HG03108 (cell line): ENCODE results near the gene ECSCR.
"Not testable (repeated sequence)": the region's sequence is repeated elsewhere in the genome, so short reads cannot be mapped to it uniquely, and the experiment has no call there.

ENCODE experiments used
- ATAC-seq: cut with Tn5 transposase; IDR thresholded peaks from one replicate; pipeline ENCODE4 v1.9.1; 2021; ENCODE audit warnings: moderate library complexity; ENCODE audit not compliant: unreplicated experiment

Gene ECSCR

DNA sequence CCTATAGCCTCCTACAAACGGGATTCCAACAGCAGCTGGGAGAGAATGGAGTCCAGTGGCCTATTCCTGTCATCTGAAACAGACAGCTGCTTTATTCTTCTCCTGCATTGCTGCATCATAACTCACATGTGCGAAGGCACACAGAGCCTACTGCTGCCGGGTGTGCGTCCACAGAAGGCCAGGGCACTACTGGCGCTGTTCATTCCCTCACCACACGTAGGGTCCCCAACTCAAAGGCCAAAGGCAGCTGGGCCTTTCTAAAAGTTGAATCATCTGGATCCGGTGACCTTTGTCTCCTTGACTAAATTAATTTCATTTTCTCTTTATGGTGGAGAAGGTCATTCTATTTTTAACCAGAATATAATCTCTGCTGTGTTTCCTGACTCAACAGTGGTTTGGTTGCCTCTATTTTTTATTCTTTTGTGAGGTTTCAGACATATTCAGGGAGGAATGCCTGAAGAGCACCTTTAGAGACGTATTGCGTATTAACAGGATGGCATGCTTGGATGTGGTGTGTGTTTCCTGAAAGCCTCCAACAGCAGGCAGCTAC, 47.9 kb downstream of the ECSCR start:
- no peak for ATAC-seq

DNA sequence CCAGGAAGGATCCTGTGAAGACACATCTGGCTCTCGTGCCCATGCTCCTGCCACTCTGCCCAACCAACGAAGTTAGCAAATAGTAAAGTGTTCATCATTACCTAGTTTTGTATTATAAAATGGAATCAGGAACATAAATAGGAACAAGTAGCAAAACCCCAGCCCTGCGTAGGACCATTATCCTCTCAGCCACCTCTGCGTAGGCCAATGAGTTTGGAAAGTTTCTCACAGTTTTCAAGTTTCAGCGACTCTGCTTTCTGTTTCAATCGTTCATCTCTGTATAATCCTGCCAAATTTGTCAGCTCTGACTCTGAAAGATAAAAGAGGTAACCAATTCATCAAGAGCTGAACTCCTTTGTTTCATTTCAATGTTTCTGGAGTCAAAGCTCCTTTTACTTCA, 48.6 kb downstream of the ECSCR start:
- ATAC-seq, result no peak

DNA sequence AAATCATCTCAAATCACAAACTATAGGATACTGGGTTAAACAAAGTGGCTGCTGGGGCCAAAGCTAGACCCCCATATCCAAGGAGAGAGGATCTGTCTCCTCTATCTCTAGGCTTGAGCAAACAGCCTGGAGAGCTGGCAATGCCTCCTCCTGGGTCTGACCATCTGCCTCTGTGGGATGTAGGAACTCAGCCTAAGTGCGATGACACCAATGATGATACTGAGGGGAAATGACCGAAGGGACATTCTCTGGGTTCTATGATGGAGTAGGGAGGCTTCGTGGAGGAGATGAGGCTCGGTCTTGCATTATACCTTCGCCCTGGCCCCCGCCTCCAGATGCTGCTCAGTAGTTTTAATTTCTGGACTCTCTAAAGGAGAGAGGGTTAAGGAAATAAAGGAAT, 49.4 kb downstream of the ECSCR start:
- no peak for ATAC-seq

DNA sequence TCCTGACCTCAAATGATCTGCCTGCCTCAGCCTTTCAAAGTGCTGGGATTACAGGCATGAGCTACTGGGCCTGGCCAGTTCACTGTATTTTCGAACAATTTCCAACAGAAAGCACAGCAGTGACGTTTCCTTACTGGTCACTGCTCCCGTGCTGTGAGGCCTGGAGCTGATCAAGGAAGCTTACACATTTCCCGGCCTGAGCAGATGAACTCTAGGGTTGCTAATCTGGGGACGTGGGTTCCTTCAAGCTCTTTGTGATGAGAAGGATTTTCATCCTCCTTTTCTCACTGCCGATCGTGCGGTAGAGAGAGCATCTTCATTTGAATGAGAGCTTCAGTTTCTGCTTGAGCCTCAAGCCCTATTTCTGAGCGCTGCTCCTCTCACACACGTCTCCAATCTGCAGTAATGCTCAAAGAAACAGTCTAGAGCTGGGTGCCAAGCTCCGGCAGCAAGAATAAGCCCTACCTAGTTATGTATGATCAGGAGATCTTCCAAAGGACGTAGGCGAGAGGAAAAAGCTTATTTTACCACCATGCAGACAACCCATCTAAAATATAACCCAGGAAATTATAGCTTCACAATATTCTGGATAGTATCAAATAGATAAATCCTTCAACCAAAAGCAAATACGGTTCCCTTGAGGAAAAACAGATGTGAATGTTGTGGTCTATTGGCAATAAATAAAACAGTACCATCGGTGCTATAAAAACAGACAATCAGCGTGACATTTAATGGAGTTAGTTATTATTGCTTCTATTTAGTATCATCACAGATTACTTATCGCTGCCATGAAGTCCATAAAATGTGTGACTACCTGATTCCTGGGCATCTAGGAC, 51.3 kb downstream of the ECSCR start:
- no peak for ATAC-seq

DNA sequence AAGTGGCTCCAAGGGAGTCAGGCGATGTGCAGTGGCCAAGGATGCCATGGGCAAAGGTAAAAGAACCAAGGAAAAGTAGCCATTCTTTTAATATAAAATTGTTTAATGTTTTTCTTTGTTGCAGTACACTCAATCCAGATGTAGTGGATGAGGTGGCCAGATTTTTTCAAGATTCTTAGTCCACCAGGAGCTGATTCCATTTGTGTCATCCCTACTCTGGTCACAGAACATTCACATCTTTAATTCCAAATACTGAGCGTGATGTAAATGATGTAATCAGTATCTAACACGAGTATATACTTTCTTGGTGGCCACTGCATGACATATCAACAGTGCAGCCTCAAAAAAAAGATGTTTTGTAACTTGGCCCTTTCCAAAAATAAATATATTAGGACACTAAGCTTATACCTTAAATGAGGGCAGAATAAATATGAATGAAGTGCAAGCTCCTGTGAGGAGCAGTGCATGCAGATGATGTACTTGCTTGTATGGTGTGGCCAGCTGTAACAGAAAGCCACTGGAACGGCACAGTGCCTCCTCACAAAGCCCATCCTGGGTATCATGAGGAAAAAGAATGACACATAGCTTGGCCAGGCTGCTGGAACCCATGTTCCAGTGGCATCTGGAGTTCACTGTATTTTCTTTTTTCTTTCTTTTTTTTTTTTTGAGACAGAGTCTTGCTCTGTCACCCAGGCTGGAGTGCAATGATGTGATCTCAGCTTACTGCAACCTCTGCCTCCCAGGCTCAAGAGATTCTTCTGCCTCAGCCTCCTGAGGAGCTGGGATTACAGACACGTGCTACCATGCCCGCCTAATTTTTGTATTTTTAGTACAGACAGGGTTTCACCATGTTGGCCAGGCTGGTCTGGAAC, 52.2 kb downstream of the ECSCR start:
- no peak for ATAC-seq

DNA sequence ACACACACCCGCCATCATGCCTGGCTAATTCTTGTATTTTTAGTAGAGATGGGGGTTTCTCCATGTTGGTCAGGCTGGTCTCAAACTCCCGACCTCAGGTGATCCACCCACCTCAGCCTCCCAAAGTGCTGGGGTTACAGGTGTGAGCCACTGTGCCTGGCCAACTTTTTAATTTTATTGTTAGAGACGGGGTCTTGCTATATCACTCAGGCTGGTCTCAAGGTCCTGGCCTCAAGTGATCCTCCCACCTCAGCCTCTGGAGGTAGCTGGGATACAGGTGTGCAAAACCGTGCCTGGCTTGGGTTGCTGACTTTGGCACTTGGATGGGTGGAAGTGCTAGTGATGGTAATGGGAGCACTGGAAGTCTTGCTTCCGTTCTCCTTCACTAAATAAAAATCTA, 53.4 kb downstream of the ECSCR start:
- not testable (repeated sequence) for ATAC-seq

DNA sequence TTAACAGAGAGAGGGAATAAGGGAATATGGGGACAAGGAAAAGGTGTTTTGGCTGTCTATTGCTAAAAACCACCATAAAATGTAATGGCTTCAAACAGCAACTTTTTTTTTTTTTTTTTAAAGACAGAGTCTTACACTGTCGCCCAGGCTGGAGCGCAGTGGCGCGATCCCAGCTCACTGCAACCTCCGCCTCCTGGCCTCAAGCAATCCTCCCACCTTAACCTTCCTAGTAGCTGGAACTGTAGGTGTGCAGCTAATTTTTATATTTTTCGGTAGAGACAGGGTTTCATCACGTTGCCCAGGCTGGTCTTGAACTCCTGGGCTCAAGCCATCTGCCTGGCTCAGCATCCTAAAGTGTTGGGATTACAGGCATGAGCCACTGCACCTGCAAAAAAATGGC, 54.4 kb downstream of the ECSCR start:
- ATAC-seq, result no peak

DNA sequence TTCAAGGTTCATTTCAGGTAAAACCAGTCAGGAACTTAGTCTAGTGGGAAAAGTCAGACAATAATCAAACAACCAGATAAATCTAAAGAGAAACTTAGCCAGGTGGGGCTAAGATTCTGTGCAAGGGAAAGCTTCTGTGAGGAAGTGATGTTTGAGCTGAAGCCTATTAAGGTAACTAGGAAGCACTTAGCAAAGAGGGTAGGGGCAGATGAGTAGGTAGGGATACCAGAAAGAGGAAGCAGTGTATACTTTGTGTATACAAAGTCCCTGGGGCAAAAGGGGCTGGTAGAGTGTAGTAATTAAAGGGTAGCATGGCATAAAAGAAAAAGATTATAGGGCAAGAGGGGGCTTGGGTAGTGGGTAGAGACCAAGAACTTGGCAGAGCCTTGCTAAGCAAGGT, 55.0 kb downstream of the ECSCR start:
- ATAC-seq, result no peak

DNA sequence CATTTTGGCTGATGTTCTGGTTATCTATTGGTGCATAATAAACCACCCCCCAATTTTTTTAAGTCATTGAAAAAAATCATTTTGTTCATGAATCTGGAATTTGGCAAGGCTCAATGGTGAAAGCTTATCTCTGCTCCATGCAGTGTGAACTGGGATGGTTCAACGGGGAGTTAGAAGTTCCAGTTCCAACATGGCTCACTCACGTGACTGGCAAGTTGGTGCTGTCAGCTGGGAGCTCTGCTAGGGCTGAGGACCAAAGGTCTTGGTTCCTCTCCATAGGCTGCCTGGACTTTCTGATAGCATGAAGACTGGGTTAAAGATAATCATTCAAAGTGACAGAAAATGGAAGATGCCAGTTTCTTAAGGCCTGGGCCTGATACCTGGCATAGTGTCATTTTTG, 55.6 kb downstream of the ECSCR start:
- ATAC-seq, result no peak

DNA sequence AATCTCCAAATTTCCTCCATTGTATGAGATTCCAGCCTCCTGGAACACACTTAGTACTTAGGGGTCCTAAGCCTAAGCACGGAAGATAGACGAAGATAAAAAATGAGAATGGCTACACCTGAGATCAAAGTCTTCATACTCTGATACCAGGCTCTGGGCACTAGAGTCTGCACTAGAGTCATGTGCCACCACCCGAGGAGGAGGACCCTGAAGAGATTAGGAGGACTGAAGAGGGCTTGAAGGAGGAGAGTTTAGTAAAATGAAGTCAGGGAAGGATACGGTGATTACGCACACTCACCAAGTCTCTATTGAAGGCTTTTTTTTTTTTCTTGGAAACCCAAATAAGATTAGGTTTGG, 58.1 kb downstream of the ECSCR start:
- ATAC-seq, result no peak

DNA sequence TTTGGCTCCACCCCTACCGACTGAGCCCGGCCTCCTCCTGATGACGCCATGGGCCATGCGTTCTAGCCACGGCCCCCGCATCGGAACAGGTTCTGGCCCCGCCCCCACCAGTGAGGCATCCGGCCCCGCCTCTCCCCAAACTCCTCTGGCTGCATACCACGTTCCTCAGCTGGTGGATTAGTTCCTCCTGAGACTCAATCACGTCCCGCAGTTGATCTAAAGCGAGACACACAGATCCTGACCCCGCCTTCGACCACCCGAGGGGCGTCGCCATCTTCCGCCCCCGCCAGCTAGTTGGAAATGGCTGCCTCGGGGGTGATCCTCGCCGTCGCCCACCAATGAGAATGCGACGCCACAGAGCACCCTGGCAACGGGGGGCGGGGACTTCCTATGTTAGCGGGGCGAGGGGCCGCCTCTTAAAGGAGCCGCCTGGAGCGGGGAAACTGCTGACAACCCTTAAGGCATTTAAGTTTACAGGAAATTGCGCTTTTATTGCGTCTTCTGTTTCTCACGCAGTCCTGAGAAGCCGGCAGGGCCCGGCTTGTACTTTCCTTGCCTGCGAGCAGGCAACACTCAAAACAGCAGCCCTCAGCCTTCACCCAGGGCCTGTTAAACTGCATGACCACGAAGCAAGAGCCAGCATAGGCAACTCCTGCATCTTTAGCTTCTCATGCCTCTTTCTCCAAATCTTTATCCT, 58.6 kb downstream of the ECSCR start, which contains the start of gene SPATA24:
TSS of gene SPATA24 (minus strand) at position 303 of the 697 bp plus-strand sequence. CDS start at position 274, 29 bp downstream.
- peak; percentile 85 for ATAC-seq

DNA sequence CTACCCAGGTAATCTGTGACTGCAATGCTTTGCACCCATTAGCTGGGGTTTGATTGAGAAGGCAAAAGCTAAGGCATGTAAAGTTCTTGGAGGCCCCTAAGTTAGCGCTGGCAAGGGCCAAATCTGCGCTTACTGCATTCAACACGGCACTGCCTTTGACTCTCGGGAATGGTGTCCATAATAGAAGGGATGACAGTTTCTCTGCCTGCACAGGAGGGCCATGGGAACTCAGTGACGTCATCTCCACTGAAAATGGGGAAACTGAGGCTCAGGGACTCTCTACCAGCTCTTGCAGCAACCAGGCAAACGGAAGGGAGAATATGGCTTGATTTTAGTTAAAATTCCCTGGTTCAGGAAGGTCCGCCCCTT, 59.1 kb downstream of the ECSCR start:
- ATAC-seq, result no peak

DNA sequence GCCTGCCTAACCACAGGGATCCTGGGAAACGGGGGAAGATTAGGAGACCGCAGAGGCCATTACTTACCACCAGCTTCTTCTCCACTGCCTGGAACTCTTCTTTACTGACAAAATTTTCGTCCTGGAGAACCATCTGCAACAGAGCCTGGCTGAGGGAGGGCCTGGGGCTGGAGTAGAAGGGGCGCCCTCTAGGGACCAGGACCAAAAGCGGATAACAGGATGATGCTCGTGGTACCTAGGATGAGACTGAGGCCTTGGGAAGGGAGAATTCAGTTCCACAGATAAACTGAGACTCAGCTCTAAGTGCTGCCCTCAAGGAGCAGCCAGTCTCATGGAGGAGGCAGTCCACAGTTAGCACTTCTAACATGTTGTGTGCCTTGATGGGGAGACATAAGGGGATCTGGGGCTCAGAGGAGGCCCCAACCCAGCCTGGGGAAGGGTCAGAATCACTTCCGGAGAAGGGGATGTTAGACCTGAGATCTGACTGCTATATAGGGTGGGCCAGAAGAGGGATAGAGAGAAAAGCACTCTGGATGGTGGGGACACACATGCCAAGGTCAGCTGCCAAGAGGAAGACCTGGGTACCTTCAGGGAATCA, 59.9 kb downstream of the ECSCR start:
- ATAC-seq, result no peak

DNA sequence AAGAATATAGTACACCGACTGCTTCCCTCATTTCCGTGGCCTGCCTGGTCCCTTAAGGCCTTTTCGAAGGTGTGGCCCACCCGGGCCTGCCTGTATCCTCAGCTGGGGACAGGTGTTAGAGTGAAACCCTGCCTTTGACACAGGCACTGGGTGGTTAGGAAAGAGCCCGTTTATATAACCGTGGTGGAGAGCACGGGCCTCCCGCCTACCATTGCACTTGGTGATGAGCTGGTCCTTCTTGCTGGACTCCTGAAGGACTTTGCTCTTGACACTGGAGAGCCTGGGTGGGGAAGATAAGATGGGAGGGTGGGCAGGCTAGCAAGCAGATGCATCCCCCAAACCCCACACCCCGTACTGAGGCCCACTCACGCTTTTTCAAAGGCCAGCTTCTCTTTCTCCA, 61.0 kb downstream of the ECSCR start:
- no peak for ATAC-seq

DNA sequence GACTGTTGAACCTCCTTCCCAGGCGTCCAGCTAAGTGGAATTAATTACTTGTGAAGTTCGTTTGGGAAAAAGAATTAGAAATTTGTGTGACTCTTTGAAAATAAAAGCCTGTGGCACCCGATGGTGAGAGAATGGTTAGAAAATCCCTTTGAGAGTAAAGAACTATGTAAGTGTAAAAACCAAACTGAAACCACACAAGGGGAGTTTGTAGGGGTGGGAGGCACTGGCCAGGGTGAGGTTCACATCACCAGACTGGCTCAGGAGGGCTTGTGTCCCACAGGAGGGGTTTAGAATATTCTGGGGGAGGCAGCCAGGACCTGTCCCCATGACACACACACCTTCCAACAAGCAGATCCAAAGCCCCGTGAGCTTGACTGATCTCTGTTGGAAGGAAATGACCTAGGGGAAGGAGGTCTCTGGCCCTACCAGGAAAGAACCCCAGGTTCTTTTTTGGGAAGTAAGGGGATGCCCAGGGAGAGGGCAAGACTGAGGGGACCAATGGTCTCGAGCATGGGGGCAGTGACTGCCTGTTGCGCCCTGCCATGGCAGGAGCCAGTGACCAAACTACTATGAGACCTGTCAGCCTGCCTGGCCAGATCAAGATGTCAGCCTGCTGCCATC, 62.9 kb downstream of the ECSCR start:
- ATAC-seq, result no peak
